ENCODE measurements around the gene ZPBP.
"Not testable (repeated sequence)": the region's sequence is repeated elsewhere in the genome, so short reads cannot be mapped to it uniquely, and the experiment has no call there.

Gene ZPBP

DNA sequence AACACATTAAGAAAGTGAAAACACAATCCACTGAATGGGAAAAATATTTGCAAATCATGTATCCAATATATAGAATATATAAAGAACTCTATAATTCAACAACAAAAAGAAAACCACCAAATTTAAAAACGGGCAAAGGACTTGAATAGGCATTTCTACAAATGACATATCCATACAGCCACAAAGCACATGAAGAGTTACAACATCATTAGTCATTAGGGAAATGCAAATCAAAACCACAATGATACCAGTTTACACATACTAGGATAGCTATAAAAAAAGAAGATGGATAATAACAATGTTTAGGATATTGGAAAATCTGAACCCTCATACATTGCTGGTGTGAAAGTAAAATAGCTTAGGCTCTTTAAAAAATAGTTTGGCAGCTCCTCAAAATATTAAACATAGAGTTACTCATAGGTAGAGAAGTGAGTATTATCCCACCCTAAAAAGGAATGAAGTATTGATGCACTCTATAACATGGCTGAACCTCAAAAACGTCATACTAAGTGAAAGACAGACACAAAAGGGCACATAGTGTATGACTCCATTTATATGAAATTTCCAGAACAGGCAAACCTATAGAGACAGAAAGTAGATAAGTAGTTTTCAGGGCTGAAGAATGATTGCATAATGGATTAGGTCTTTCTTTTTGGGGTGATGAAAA, 4.5 kb downstream of the ZPBP start:
- no peak for DNase-seq (ENCODE audit: low read depth in 1 of 2, low spot score in 1 of 2)
- in situ Hi-C loops (cut with HindIII; ENCODE audit: low pct_unique_long_range_greater_than_20kb, low sequenced_read_pairs) = no loop called here

DNA sequence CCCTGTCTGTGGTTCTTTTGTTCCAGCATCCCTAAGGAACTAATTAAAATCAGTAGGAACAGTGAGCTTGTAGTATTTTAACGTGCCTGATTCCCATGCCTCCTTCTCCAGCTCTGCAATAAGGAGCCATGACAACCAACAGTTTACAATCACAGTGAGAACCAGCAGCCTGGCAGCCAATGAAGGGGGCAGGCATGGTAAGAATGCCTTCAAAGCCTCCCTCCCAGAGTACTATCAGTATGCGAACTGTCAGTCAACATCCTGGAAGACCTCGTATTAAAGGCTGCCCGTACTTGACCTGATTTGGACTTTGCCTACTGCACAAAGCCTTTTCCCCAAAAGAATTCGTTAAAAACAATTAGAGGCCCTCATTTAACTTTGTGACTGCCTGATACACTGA, 7.7 kb downstream of the ZPBP start:
- no peak for DNase-seq (ENCODE audit: low read depth in 1 of 2, low spot score in 1 of 2)
- in situ Hi-C loops (cut with HindIII; ENCODE audit: low pct_unique_long_range_greater_than_20kb, low sequenced_read_pairs) = no loop called here
- TF ChIP-seq JUND (IDR thresholded peaks at IDR 0.05; ENCODE audit: low read depth) = no peak

More for the DNA sequence above, 4.5 kb downstream of the ZPBP start:
- no peak for TF ChIP-seq JUND (IDR thresholded peaks at IDR 0.05; ENCODE audit: low read depth)

DNA sequence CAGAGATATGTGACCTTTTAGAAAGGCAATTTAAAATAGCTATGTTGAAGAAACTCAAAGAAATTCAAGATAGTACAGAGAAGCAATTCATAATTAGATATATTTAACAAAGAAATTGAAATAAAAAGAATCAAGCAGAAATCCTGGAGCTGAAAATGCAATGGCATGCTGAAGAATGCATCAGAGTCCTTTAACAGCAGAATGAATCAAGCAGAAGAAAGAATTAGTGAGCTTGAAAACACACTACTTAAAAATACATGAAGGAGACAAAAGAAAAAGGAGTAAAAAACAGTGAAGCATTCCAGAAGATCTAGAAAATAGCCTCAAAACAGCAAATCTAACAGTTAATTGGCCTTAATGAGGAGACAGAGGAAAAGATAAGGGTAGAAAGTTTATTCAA, 20.0 kb downstream of the ZPBP start:
- DNase-seq (ENCODE audit: low read depth in 1 of 2, low spot score in 1 of 2) = no peak
- no peak for TF ChIP-seq JUND (IDR thresholded peaks at IDR 0.05; ENCODE audit: low read depth)
- in situ Hi-C loops (cut with HindIII; ENCODE audit: low pct_unique_long_range_greater_than_20kb, low sequenced_read_pairs) = no loop called here

DNA sequence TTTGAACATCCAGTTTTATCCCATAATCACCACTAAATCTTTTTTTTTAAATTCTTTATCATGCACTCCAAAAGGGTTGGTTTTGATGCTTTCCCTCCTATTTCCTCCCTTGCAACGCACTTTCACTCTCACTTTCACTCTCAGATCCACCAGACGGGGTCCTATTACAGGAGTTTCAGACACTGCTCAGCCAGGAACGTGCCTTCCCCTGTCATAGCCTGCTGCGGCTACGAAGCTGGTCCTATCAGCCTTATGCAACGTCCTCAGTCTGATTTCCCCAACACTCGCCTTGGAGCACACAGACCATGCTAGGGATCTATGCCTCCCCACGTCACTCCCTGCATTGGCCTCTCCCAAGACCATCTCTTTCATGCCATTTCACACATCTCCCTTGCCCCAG, 23.4 kb downstream of the ZPBP start:
- TF ChIP-seq JUND (IDR thresholded peaks at IDR 0.05; ENCODE audit: low read depth) = no peak
- in situ Hi-C loops (cut with HindIII; ENCODE audit: low pct_unique_long_range_greater_than_20kb, low sequenced_read_pairs) = no loop called here
- DNase-seq (ENCODE audit: low read depth in 1 of 2, low spot score in 1 of 2) = peak in 1 of 2 experiments; percentile 48

DNA sequence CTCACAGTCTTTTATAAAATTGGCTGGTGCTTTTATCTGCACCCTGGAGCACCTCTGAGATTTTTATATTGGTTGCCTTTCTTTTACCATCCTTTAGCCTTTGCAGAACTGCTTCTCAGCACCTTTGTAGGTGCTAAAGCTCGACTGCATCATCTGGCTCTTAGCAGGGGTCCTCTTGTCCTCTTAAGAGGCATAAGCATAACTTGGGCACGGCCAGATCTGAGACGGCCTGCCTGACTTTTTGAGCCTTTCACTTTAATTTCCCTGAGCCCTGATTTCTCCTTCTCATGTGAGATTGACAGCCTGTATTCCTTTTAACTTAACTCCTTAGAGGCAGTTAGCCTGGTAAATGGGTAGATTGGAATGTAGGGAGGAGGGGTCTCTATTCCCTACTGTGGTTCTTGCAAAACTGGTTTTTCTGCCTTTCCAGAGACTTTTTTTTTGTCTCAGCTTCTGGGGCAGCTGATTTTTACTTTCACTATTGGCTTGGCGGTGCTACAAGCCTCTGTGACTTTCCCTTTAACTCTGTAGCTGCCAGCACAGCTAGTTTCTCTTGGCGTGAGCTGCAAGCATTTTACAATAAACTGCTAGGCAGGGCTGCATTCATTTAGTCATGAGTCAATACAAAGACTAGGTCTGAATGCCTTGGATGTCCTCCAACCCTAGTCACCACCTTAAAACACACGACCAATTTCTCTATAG, 24.0 kb downstream of the ZPBP start:
- in situ Hi-C loops (cut with HindIII; ENCODE audit: low pct_unique_long_range_greater_than_20kb, low sequenced_read_pairs) = no loop called here
- no peak for TF ChIP-seq JUND (IDR thresholded peaks at IDR 0.05; ENCODE audit: low read depth)
- DNase-seq (ENCODE audit: low read depth in 1 of 2, low spot score in 1 of 2) = peak; percentile 28 to 89

DNA sequence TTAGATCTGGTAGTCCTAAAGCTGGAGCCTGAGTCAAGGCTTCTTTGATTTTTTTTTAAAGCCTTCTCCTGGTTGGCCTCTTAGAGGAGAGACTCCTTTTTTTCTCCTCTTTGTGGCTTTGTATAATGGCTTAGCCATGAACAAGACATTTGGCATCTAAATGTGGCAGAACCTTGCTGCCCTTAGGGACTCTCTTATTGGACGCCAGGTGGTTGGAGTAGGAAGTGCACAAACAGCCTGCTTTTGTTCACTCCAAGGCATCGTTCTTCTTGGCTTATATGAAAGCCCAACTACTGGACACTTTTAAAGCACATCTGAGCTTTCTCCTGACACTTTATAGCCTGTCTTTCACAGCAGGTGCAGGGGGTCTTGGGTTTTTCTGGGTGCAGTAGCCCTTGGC, 25.0 kb downstream of the ZPBP start:
- in situ Hi-C loops (cut with HindIII; ENCODE audit: low pct_unique_long_range_greater_than_20kb, low sequenced_read_pairs) = no loop called here
- peak; percentile 18 to 76 for DNase-seq (ENCODE audit: low read depth in 1 of 2, low spot score in 1 of 2)
- no peak for TF ChIP-seq JUND (IDR thresholded peaks at IDR 0.05; ENCODE audit: low read depth)

DNA sequence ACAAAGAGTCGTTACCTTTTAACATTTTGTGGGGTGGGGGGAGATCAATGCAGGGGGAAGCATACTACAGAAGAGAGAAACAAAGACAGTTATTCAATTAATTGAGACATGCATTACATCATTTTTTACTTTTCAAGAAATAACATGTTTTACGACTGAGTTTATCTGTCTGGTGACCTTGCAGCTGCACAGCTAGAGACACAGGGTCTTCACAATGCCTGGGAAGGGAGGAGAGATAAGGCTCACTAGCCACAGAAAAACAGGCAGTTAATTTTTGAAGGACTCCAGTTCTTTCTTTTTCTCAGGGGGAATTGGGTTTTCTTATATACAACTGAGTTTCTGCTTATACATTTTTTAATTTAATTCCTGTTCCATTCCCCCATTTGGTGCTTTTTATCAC, 30.1 kb downstream of the ZPBP start:
- DNase-seq (ENCODE audit: low read depth in 1 of 2, low spot score in 1 of 2) = no peak
- in situ Hi-C loops (cut with HindIII; ENCODE audit: low pct_unique_long_range_greater_than_20kb, low sequenced_read_pairs) = no loop called here
- no peak for TF ChIP-seq JUND (IDR thresholded peaks at IDR 0.05; ENCODE audit: low read depth)

DNA sequence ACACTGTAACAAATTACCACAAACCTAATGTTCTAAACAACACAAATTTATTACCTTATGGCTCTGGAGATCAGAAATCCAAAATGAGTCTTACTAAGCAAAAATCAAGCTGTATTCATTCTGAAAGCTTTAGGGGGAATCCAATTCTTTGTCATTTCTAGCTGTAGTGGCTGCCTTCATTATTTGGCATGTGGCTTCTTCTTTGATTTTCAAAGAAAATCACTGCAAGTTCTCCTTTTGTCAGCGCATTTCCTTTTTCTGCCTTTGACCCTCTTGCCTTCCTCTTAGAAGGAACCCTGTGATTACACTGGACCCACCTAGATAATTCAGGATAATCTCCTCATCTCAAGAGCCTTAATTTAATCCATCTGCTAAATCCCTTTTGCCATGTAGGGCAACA, 36.9 kb downstream of the ZPBP start:
- in situ Hi-C loops (cut with HindIII; ENCODE audit: low pct_unique_long_range_greater_than_20kb, low sequenced_read_pairs) = no loop called here
- TF ChIP-seq JUND (IDR thresholded peaks at IDR 0.05; ENCODE audit: low read depth) = no peak
- DNase-seq (ENCODE audit: low read depth in 1 of 2, low spot score in 1 of 2) = no peak

DNA sequence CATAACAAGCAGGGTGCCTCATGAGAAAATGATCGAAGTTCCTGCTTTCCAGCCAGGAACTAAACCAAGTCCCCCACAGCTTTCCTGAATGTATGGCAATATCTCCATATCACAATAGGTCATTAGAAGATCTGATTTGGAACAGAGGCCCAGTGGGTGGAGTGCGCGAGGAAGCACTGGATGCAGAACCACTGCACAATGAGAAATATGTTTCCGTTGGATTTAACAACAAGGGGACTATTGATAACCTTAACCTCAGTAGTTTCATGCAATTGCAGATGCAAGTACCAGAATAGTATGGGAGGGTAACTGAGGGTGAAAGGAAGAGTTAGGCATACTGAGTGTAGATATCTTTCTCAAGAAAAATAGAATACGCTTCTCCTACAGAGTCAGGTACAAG, 45.3 kb downstream of the ZPBP start:
- in situ Hi-C loops (cut with HindIII; ENCODE audit: low pct_unique_long_range_greater_than_20kb, low sequenced_read_pairs) = no loop called here
- DNase-seq (ENCODE audit: low read depth in 1 of 2, low spot score in 1 of 2) = no peak
- TF ChIP-seq JUND (IDR thresholded peaks at IDR 0.05; ENCODE audit: low read depth) = no peak

DNA sequence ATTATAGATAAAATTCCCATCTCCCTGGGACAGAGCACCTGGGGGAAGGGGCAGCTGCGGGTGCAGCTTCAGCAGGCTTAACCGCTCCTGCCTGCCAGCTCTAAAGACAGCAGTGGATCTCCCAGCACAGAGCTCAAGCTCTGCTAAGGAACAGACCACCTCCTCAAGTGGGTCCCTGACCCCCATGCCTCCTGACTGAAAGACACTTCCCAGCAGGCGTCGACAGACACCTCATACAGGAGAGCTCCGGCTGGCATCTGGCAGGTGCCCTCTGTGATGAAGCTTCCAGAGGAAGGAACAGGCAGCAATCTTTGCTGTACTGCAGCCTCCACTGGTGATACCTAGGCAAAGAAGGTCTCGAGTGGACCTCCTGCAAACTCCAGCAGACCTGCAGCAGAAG, 51.9 kb downstream of the ZPBP start:
- in situ Hi-C loops (cut with HindIII; ENCODE audit: low pct_unique_long_range_greater_than_20kb, low sequenced_read_pairs) = not testable (repeated sequence)

DNA sequence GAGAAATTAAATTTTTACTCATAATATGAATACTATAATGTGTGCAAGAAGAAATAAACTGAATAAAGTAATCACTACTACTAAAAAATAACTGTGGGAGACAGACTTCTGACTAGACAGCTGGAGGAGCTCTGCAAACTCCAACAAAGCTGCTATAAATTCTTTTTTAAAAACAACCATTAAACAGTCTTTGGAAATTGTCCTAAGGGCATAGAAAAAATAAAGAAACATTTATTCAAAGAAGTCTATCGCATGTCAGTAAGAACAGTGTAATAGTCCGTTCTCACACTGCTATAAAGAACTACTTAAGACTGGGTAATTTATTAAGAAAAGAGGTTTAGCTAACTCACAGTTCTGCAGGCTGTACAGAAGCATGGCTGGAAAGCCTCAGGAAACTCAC, 56.0 kb downstream of the ZPBP start:
- no peak for DNase-seq (ENCODE audit: low read depth in 1 of 2, low spot score in 1 of 2)
- in situ Hi-C loops (cut with HindIII; ENCODE audit: low pct_unique_long_range_greater_than_20kb, low sequenced_read_pairs) = no loop called here
- TF ChIP-seq JUND (IDR thresholded peaks at IDR 0.05; ENCODE audit: low read depth) = no peak

More for the DNA sequence above, 51.9 kb downstream of the ZPBP start:
- DNase-seq (ENCODE audit: low read depth in 1 of 2, low spot score in 1 of 2) = not testable (repeated sequence)

DNA sequence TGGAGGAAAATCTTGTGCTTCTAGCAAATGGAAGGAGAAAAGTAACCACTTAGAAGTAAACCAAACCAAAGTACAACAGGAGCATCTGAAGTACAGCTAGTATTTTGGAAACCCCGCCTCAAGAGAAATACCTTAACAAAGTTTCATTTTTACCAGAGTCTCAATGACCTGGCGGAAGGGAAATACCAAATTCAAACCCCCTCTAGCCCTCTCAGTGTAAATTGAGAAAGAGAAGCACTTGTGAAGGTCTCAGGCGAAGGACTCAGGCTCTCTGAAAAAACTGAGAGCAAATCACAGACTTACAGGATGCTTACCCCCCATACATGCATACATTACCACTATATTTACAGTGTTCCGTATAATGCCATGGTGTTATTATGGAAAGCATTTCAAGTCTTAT, 70.1 kb downstream of the ZPBP start:
- no peak for DNase-seq (ENCODE audit: low read depth in 1 of 2, low spot score in 1 of 2)
- no peak for TF ChIP-seq JUND (IDR thresholded peaks at IDR 0.05; ENCODE audit: low read depth)
- in situ Hi-C loops (cut with HindIII; ENCODE audit: low pct_unique_long_range_greater_than_20kb, low sequenced_read_pairs) = no loop called here

DNA sequence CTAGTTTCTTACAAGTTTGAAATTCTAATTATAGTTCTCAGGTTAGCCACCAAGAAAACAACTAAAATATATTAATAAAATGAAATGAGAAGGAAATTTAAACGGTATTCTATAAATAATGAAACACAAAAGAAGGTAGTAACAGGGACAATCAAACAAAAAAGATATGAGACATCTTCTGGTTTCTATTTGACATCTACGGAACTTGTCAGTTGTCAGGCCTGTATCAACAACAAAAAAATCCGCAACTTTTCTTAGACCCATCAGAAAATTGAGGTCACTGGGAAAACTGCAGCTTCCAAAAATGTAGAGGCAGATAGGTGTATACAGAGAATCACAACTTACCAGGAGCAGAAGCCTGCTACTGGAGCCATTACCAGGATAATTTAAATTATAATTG, 70.6 kb downstream of the ZPBP start:
- no peak for TF ChIP-seq JUND (IDR thresholded peaks at IDR 0.05; ENCODE audit: low read depth)
- in situ Hi-C loops (cut with HindIII; ENCODE audit: low pct_unique_long_range_greater_than_20kb, low sequenced_read_pairs) = no loop called here
- DNase-seq (ENCODE audit: low read depth in 1 of 2, low spot score in 1 of 2) = no peak

DNA sequence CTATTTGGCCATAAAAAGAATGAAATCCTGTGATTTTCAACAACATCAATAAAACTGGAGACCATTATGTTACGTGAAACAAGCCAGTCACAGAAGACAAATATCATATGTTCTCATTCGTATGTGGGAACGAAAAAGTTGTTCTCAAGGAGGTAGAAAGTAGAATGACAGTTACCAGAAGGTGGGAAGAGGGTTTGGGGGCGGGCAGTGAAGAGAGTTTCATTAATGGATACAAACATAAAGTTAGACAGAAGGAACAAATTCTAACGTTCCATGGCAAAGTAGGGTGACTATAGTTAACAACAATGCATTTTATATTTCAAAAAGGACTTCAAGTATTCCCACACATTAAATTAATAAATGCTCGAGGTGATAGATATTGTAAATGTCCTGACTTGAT, 97.4 kb downstream of the ZPBP start:
- DNase-seq (ENCODE audit: low read depth in 1 of 2, low spot score in 1 of 2) = no peak
- no peak for TF ChIP-seq JUND (IDR thresholded peaks at IDR 0.05; ENCODE audit: low read depth)
- in situ Hi-C loops (cut with HindIII; ENCODE audit: low pct_unique_long_range_greater_than_20kb, low sequenced_read_pairs) = no loop called here
